B cell (primary cell): Measurements from ENCODE around the gene CAPN12. TPM values are rescaled to one million over a fixed set of nuclear protein-coding genes. Genes with fewer than 3 reads are reported as not detected.

Experiments
- ATAC-seq: fragments of 200-7000 bp; cut with Tn5 transposase; one replicate; pipeline ENCODE4 v1.10.0; 2021; ENCODE audit warnings: low read depth, mild to moderate bottlenecking, moderate number of reproducible peaks, moderate library complexity
- CTCF ChIA-PET: fragments of 350-600 bp; sonication (Branson Sonifier 250); formaldehyde crosslinking; loops from one replicate; lab custom pipeline; 2021; ENCODE audit warnings: antibody characterized with exemption, inconsistent platforms; lab: Charles Lee
- POLR2A ChIA-PET: fragments of 350-600 bp; sonication (Branson Sonifier 250); formaldehyde crosslinking; loops from one replicate; lab custom pipeline; 2021; ENCODE audit warnings: antibody characterized with exemption; lab: Charles Lee
- DNase-seq: peaks from one replicate; pipeline ENCODE4 v3.0.0; 2013
- H2AFZ ChIP-seq: 2 replicates; pipeline ENCODE4 v1.6.1; 2012; ENCODE audit warnings: mild to moderate bottlenecking, low read depth, low read length; ENCODE audit not compliant: insufficient read depth, poor library complexity, severe bottlenecking
- H3K27ac ChIP-seq, 2 donors: 1 replicate in 1 of 2; 2 replicates in 1 of 2; pipeline ENCODE4 v1.5.1; 2012 to 2013; ENCODE audit warnings: low read length in 2 of 2, mild to moderate bottlenecking in 2 of 2, moderate library complexity in 1 of 2
- H3K27me3 ChIP-seq, 4 experiments: fragments of 200-600 bp in 1 of 4; sonication (generic) in 1 of 4; replicated peaks in 1 of 4; 1 replicate in 2 of 4; 2 replicates in 2 of 4; pipeline versions ENCODE4 v1.6.1 to v1.7.0; 2013 to 2016; ENCODE audit warnings: low read length in 3 of 4, mild to moderate bottlenecking in 2 of 4, mixed read lengths in 1 of 4, moderate library complexity in 1 of 4; ENCODE audit not compliant: insufficient read depth in 4 of 4, control insufficient read depth in 3 of 4; ENCODE audit errors: control extremely low read depth in 1 of 4
- H3K36me3 ChIP-seq, 2 experiments: replicated peaks in 1 of 2; 1 replicate in 1 of 2; 2 replicates in 1 of 2; pipeline versions ENCODE4 v1.6.1 to v1.7.1; 2013; ENCODE audit warnings: low read length in 1 of 2; ENCODE audit not compliant: insufficient read depth in 2 of 2, control insufficient read depth in 1 of 2; ENCODE audit errors: control extremely low read depth in 1 of 2, extremely low read depth in 1 of 2
- H3K4me1 ChIP-seq, 2 donors: fragments of 200-600 bp in 1 of 2; sonication (generic) in 1 of 2; 1 replicate in 1 of 2; 2 replicates in 1 of 2; pipeline versions ENCODE4 v1.5.1 to v1.6.1; 2013 to 2017; ENCODE audit warnings: low read length in 2 of 2; ENCODE audit not compliant: control insufficient read depth in 2 of 2, insufficient read depth in 2 of 2
- H3K4me2 ChIP-seq: replicated peaks from 2 replicates; pipeline ENCODE3; 2012; ENCODE audit warnings: mild to moderate bottlenecking, low read depth, low read length; ENCODE audit not compliant: poor library complexity, severe bottlenecking
- H3K4me3 ChIP-seq, 5 experiments: fragments of 200-600 bp in 1 of 5; sonication (generic) in 1 of 5; 1 replicate in 3 of 5; 2 replicates in 2 of 5; pipeline versions ENCODE4 v1.5.1 to v1.7.0; 2011 to 2016; ENCODE audit warnings: low read length in 4 of 5, mild to moderate bottlenecking in 4 of 5, low read depth in 2 of 5, control low read depth in 1 of 5, moderate library complexity in 1 of 5; ENCODE audit not compliant: insufficient read depth in 1 of 5; ENCODE audit errors: control extremely low read depth in 1 of 5, extremely low read depth in 1 of 5
- H3K79me2 ChIP-seq: fragments of 200-600 bp; sonication (generic); one replicate; pipeline ENCODE4 v1.6.0; 2016; ENCODE audit warnings: low read length; ENCODE audit not compliant: control insufficient read depth, insufficient read depth
- H3K9ac ChIP-seq: fragments of 200-600 bp; sonication (generic); 2 replicates; pipeline ENCODE4 v1.6.1; 2017; ENCODE audit warnings: mild to moderate bottlenecking, low read length, moderate library complexity
- H3K9me3 ChIP-seq, 3 donors: one replicate each; pipeline versions ENCODE4 v1.6.1 to v1.7.1; 2013; ENCODE audit warnings: low read length in 2 of 3; ENCODE audit not compliant: control insufficient read depth in 2 of 3, insufficient read depth in 1 of 3; ENCODE audit errors: control extremely low read depth in 1 of 3
- H4K20me1 ChIP-seq: 2 replicates; pipeline ENCODE4 v1.6.0; 2012; ENCODE audit warnings: mild to moderate bottlenecking, low read length; ENCODE audit not compliant: insufficient read depth, control insufficient read depth, poor library complexity, severe bottlenecking
- H3K27ac Mint-ChIP-seq: one replicate; pipeline ENCODE4 v1.8.0; 2021; ENCODE audit warnings: mixed read lengths
- H3K27me3 Mint-ChIP-seq: one replicate; pipeline ENCODE4 v1.8.0; 2021; ENCODE audit warnings: mixed read lengths
- H3K4me1 Mint-ChIP-seq: one replicate; pipeline ENCODE4 v1.8.0; 2021; ENCODE audit warnings: mixed read lengths
- H3K4me3 Mint-ChIP-seq: one replicate; pipeline ENCODE4 v1.8.0; 2021; ENCODE audit warnings: mixed read lengths
- H3K9me3 Mint-ChIP-seq: one replicate; pipeline ENCODE4 v1.8.0; 2022; ENCODE audit warnings: mixed read lengths; ENCODE audit not compliant: insufficient read depth
- EZH2 ChIP-seq: IDR thresholded peaks from 2 replicates; pipeline ENCODE4 v1.6.1; 2012; ENCODE audit warnings: borderline replicate concordance, low read depth, mild to moderate bottlenecking, moderate library complexity, low read length; ENCODE audit not compliant: insufficient read depth, poor library complexity, severe bottlenecking
- WGBS: methylation state at CpG from one replicate; pipeline ENCODE4 v1.1.5; 2013; ENCODE audit warnings: missing lambda C conversion rate; ENCODE audit not compliant: insufficient coverage; 5-methylcytosine and 5-hydroxymethylcytosine counted together
- intact Hi-C: fragments of 100-400 bp; cut with micrococcal nuclease; formaldehyde crosslinking; loops from one replicate; pipeline ENCODE4 v1.10.0; 2022
- polyA plus RNA-seq: library from polyadenylated mRNA; depleted of rRNA; stranded (reverse); fragments of >200 nt; gene quantifications from 2 replicates; pipeline ENCODE4 v1.2.3, GENCODE V29; 2012
- total RNA-seq, 2 donors: library from RNA; stranded (reverse); fragments of 120-200 nt in 1 of 2; gene quantifications; 1 replicate in 1 of 2; 2 replicates in 1 of 2; pipeline versions ENCODE4 v1.2.3 to v1.2.4, GENCODE V29; 2013 to 2022
- TF ChIP-seq, protein P1 (sequence below): fragments of 200-600 bp; IDR thresholded peaks from one replicate; pipeline ENCODE4 v1.8.0; 2022; ENCODE audit warnings: antibody characterized with exemption, mild to moderate bottlenecking

Gene CAPN12
- total and polyA plus RNA-seq, 2 donors (not counting 1 experiment from before 2014, with no cell fraction given) = 28.6 to 104 TPM

DNA sequence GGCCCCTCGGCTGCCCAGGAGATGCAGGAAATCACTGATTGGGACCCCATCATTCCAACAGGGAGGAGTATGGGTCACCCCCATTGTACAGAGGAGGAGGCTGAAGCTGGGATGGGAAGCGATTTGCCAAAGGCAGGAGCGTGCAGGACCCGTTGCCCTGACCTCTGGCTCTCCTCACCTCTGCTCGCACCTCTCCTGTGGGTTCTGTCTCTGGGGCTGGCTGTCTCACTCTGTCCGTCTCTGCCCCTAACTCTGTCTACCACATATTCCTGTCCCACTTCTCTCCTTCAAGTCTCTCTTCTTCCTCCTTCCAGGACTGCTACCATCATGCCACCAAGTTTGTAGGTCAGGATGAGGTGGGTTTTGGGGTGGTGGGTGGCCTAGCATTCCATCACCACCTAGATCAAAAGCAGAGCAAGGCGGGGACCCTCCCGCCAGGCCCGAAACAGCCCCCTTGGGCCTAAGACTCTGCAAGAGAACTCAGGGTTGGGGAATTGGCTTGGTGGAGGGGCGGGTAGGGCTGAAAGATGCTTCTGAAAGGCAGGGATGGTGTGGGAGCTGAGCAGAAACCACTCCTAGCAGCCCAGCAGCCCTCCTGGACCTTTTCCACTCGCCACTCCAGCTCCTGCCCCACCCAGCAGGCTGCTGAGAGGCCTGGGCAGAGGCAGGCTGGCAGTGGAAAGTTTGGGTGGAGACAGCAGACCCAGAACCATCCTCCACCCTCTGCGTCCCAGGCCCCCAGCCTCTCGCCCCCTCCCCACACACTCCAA is 30.1 kb upstream of the CAPN12 start:
- CTCF ChIA-PET = no interaction called here
- Mint-ChIP-seq H3K4me1 (peaks cover 5% of the 10 kb centered on the region), H3K9me3 (no peaks in the 10 kb centered on the region), H3K27ac (no peak overlapping the region), H3K27me3 (peaks cover 5% of the 10 kb centered on the region), H3K4me3 (peak overlapping the region; percentile 44)
- WGBS = 95% methylated on average over 8 of the region's 13 CpGs
- peaks cover 0 to 5% (median 0%) of the 10 kb centered on the region in 3 donors for H3K9me3 ChIP-seq
- H2AFZ ChIP-seq = no peak overlapping the region
- H3K27ac ChIP-seq = no peak overlapping the region
- POLR2A ChIA-PET = no interaction called here
- H3K9ac ChIP-seq = no peak overlapping the region
- H3K4me3 ChIP-seq = no peak overlapping the region
- H3K79me2 ChIP-seq = no peaks in the 10 kb centered on the region
- DNase-seq = no peak
- no peaks in the 10 kb centered on the region for H3K27me3 ChIP-seq
- peaks cover 3 to 8% of the 10 kb centered on the region in 2 donors for H3K4me1 ChIP-seq
- no peaks in the 10 kb centered on the region for H4K20me1 ChIP-seq
- intact Hi-C loops = no loop called here
- no peak for ATAC-seq
- no peaks in the 10 kb centered on the region for H3K36me3 ChIP-seq
- H3K4me2 ChIP-seq = no peak overlapping the region
- TF ChIP-seq EZH2 = no peak
- TF ChIP-seq, protein P1, sequence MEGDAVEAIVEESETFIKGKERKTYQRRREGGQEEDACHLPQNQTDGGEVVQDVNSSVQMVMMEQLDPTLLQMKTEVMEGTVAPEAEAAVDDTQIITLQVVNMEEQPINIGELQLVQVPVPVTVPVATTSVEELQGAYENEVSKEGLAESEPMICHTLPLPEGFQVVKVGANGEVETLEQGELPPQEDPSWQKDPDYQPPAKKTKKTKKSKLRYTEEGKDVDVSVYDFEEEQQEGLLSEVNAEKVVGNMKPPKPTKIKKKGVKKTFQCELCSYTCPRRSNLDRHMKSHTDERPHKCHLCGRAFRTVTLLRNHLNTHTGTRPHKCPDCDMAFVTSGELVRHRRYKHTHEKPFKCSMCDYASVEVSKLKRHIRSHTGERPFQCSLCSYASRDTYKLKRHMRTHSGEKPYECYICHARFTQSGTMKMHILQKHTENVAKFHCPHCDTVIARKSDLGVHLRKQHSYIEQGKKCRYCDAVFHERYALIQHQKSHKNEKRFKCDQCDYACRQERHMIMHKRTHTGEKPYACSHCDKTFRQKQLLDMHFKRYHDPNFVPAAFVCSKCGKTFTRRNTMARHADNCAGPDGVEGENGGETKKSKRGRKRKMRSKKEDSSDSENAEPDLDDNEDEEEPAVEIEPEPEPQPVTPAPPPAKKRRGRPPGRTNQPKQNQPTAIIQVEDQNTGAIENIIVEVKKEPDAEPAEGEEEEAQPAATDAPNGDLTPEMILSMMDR = no peak

DNA sequence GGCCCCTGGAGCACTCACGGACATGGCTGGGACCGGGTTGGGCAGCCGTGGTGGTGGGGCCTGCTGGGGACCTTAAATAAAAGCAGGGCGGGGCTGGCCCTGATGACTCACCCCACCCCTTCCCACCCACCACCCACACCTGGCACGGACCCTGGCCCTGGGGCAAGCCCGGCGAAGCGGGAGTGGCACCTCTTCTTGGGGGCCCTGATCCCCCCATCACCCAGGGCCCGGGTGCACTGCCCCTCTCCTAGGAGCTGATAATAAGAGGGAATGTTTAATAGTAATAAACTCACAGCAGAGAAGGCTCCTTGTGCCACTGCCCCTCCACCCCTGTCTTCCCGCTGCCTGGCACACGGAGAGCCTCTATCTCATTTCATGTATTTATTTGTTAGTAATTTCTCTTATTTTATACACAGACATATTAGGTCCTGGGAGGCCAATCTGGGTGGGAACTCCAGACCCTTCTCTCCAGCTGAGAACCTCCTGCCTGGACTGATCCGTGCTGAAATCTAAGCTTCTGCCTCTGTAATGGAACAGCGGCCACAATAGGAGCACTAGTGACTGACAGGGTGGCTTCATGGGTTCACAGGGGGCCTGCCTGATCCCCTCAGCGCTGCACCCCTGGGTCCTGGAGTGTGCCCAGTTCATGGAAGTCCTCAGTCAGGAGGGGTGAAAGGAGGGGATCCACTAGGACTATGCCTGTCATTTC is 29.3 kb upstream of the CAPN12 start, which contains the start of gene LGALS7:
Gene LGALS7 (minus strand): TSS at position 49 of the 709 bp plus-strand sequence. CDS start 25 bp downstream, at position 24.
- Histone ChIP-seq H3K27ac (no peak within 1 kb of the TSS), H3K9me3 (peaks cover 0 to 5% (median 0%) of the 10 kb centered on the region in 3 donors), H2AFZ (no peak within 1 kb of the TSS), H3K27me3 (no peaks in the 10 kb centered on the region), H3K36me3 (no peaks in the 10 kb centered on the region), H3K4me3 (no peak within 1 kb of the TSS), H3K9ac (no peak within 1 kb of the TSS), H3K4me2 (no peak within 1 kb of the TSS), H3K4me1 (peaks cover 6 to 12% of the 10 kb centered on the region in 2 donors), H4K20me1 (no peaks in the 10 kb centered on the region), H3K79me2 (no peaks in the 10 kb centered on the region)
- Mint-ChIP-seq H3K9me3 (no peaks in the 10 kb centered on the region), H3K27ac (no peak within 1 kb of the TSS), H3K27me3 (peaks cover 2% of the 10 kb centered on the region), H3K4me1 (peaks cover 11% of the 10 kb centered on the region), H3K4me3 (peak within 1 kb of the TSS; percentile 44)
- DNase-seq = no peak
- POLR2A ChIA-PET = no interaction called here
- no peak for TF ChIP-seq EZH2
- TF ChIP-seq, protein P1 = no peak
- CTCF ChIA-PET = no interaction called here
- intact Hi-C loops = no loop called here
- ATAC-seq = no peak
- WGBS = 98% methylated on average over 3 of the region's 14 CpGs
